Endothelial cell of umbilical vein (primary cell): ENCODE results near the gene SHISA9. TPM values are rescaled to one million over a fixed set of nuclear protein-coding genes. Genes with fewer than 3 reads are reported as not detected.

Experiments used
- BruUV-seq: library from RNA; stranded (reverse); fragments of 400-500 nt; replicated peaks from 2 replicates; lab custom pipeline; 2021; lab: Mats Ljungman, UMichigan
- CTCF ChIA-PET: fragments of 300-600, 350-600 bp; sonication (Branson Sonifier 250); formaldehyde crosslinking; loops from one replicate; lab custom pipeline; 2021; ENCODE audit warnings: antibody characterized with exemption, inconsistent platforms; lab: Charles Lee
- POLR2A ChIA-PET: fragments of 300-600, 350-600 bp; sonication (Branson Sonifier 250); formaldehyde crosslinking; loops from one replicate; lab custom pipeline; 2021; ENCODE audit warnings: antibody characterized with exemption, inconsistent platforms; lab: Charles Lee
- DNase-seq: peaks from one replicate; pipeline ENCODE4 v3.0.0-alpha.2; 2011; ENCODE audit warnings: low read depth, low spot score
- FAIRE-seq: peaks from 2 replicates; lab custom pipeline; 2011; peaks lifted over from hg19 to GRCh38; lab: Jason Lieb, UNC
- H2AFZ ChIP-seq: 2 replicates; pipeline ENCODE4 v1.6.0; 2012; ENCODE audit warnings: low read depth, low read length, control low read depth, inconsistent platforms
- H3K27ac ChIP-seq: 2 replicates; pipeline ENCODE4 v1.5.1; 2011; ENCODE audit warnings: low read depth, mild to moderate bottlenecking, control low read depth, low read length, moderate library complexity; ENCODE audit not compliant: insufficient read depth
- H3K27me3 ChIP-seq, 2 experiments: 2 replicates each; pipeline versions ENCODE4 v1.6.0 to v1.6.1; 2011; ENCODE audit warnings: low read length in 2 of 2, mixed read lengths in 1 of 2; ENCODE audit not compliant: control insufficient read depth in 2 of 2, insufficient read depth in 2 of 2
- H3K36me3 ChIP-seq, 2 experiments: 2 replicates in 1 of 2; 3 replicates in 1 of 2; pipeline ENCODE4 v1.5.1; 2011; ENCODE audit warnings: low read length in 2 of 2, mild to moderate bottlenecking in 1 of 2, moderate library complexity in 1 of 2; ENCODE audit not compliant: control insufficient read depth in 2 of 2, insufficient read depth in 2 of 2; ENCODE audit errors: extremely low read depth in 1 of 2
- H3K4me1 ChIP-seq: 3 replicates; pipeline ENCODE4 v1.5.1; 2011; ENCODE audit warnings: mild to moderate bottlenecking, low read length; ENCODE audit not compliant: control insufficient read depth, insufficient read depth; ENCODE audit errors: extremely low read depth
- H3K4me2 ChIP-seq: 2 replicates; pipeline ENCODE4 v1.6.1; 2011; ENCODE audit warnings: low read length, control low read depth, mixed read lengths; ENCODE audit not compliant: insufficient read depth
- H3K4me3 ChIP-seq, 3 experiments: fragments of 200-600 bp in 1 of 3; sonication (generic), shearing (Covaris generic) in 1 of 3; replicated peaks in 1 of 3; 2 replicates each; pipeline ENCODE4 v1.5.1; 2011 to 2016; ENCODE audit warnings: control low read depth in 3 of 3, low read length in 3 of 3, mild to moderate bottlenecking in 2 of 3, inconsistent platforms in 1 of 3, low read depth in 1 of 3, moderate library complexity in 1 of 3; ENCODE audit not compliant: insufficient read depth in 1 of 3
- H3K79me2 ChIP-seq: 2 replicates; pipeline ENCODE4 v1.6.0; 2012; ENCODE audit warnings: low read length, inconsistent platforms; ENCODE audit not compliant: control insufficient read depth, insufficient read depth
- H3K9ac ChIP-seq: replicated peaks from 2 replicates; pipeline ENCODE3; 2011; ENCODE audit warnings: low read length, control low read depth; ENCODE audit not compliant: insufficient read depth; ENCODE audit errors: extremely low read depth
- H3K9me1 ChIP-seq: replicated peaks from 3 replicates; pipeline ENCODE4 v1.6.0; 2011; ENCODE audit warnings: mild to moderate bottlenecking, low read length; ENCODE audit not compliant: control insufficient read depth, insufficient read depth; ENCODE audit errors: extremely low read depth
- H3K9me3 ChIP-seq: replicated peaks from 2 replicates; pipeline ENCODE4 v1.5.1; 2012; ENCODE audit warnings: low read length, inconsistent platforms; ENCODE audit not compliant: control insufficient read depth, insufficient read depth
- H4K20me1 ChIP-seq: replicated peaks from 2 replicates; pipeline ENCODE3; 2011; ENCODE audit warnings: mild to moderate bottlenecking, low read length; ENCODE audit not compliant: control insufficient read depth, insufficient read depth; ENCODE audit errors: extremely low read depth
- CTCF ChIP-seq, 2 donors: IDR thresholded peaks; 1 replicate in 1 of 2; 2 replicates in 1 of 2; pipeline ENCODE4 v1.5.1; 2011; ENCODE audit warnings: low read length in 2 of 2, mild to moderate bottlenecking in 2 of 2, moderate library complexity in 2 of 2, control low read depth in 1 of 2, inconsistent platforms in 1 of 2, low read depth in 1 of 2; ENCODE audit not compliant: insufficient read depth in 1 of 2; ENCODE audit errors: extremely low read depth in 1 of 2
- EZH2 ChIP-seq: IDR thresholded peaks from 2 replicates; pipeline ENCODE4 v1.6.1; 2012; ENCODE audit warnings: borderline replicate concordance, low read depth, mild to moderate bottlenecking, moderate library complexity, low read length, inconsistent platforms; ENCODE audit not compliant: severe bottlenecking
- FOS ChIP-seq: IDR thresholded peaks from 2 replicates; pipeline ENCODE4 v1.6.1; 2011; ENCODE audit warnings: mild to moderate bottlenecking, low read length, moderate library complexity, borderline replicate concordance; ENCODE audit not compliant: insufficient read depth
- JUN ChIP-seq: IDR thresholded peaks from 2 replicates; pipeline ENCODE4 v1.6.1; 2011; ENCODE audit warnings: borderline replicate concordance, low read depth; ENCODE audit not compliant: insufficient read length, insufficient read depth
- MAX ChIP-seq: IDR thresholded peaks from 2 replicates; pipeline ENCODE4 v1.6.1; 2011; ENCODE audit not compliant: insufficient read depth, insufficient read length
- MYC ChIP-seq: IDR thresholded peaks from one replicate; pipeline ENCODE4 v1.6.1; 2011; ENCODE audit warnings: mild to moderate bottlenecking, low read depth, low read length
- dilution Hi-C: fragments of 300-500 bp; cut with MboI; formaldehyde crosslinking; loops from one replicate; pipeline ENCODE4 v1.15.0; 2019; ENCODE audit warnings: low sequenced_read_pairs; ENCODE audit not compliant: extremely low pct_ligation_motif_present
- intact Hi-C: fragments of 100-400 bp; cut with micrococcal nuclease; formaldehyde crosslinking; loops from one replicate; pipeline ENCODE4 v1.10.0; 2022
- polyA plus RNA-seq, 4 experiments: library from polyadenylated mRNA; depleted of rRNA in 3 of 4; stranded (reverse) in 3 of 4; unstranded in 1 of 4; fragments of >200 nt; gene quantifications; 2 replicates each; pipeline versions ENCODE4 v1.2.1 to v1.2.3, GENCODE V29; 2011 to 2012; ENCODE audit warnings: missing spikeins in 1 of 4
- total RNA-seq: library from RNA; stranded (reverse); gene quantifications from 2 replicates; pipeline ENCODE4 v1.2.3, GENCODE V29; 2021

SHISA9 gene
- total and polyA plus RNA-seq, 2 donors (not counting 3 experiments of a cell fraction or from before 2014, with no cell fraction given) = not detected

GRCh38 chr16:12951392-12951791, 50.0 kb downstream of the SHISA9 start:
- intact Hi-C loops = no loop called here
- peaks cover 5% of the 10 kb centered on the region for H3K9me3 ChIP-seq
- DNase-seq (no peak), FAIRE-seq (no peak)
- BruUV-seq = no TSS peak
- H3K36me3 ChIP-seq = no peaks in the 10 kb centered on the region
- no peak overlapping the region for H3K9ac ChIP-seq
- H3K4me2 ChIP-seq = no peak overlapping the region
- TF ChIP-seq MAX = no peak
- TF ChIP-seq FOS = no peak
- TF ChIP-seq MYC = no peak
- no peak for TF ChIP-seq CTCF (IDR thresholded peaks at IDR 0.05; ENCODE audit: extremely low read depth in 1 of 2, insufficient read depth in 1 of 2, low read depth in 1 of 2, low read length in 2 of 2)
- no peak for TF ChIP-seq EZH2
- no peak for TF ChIP-seq JUN
- no peak overlapping the region for H3K4me3 ChIP-seq
- ChIA-PET POLR2A (no interaction called here), CTCF (no interaction called here)
- H3K27me3 ChIP-seq = no peaks in the 10 kb centered on the region
- no peaks in the 10 kb centered on the region for H3K4me1 ChIP-seq
- H4K20me1 ChIP-seq = no peaks in the 10 kb centered on the region
- no peak overlapping the region for H3K27ac ChIP-seq
- no peak overlapping the region for H2AFZ ChIP-seq
- H3K79me2 ChIP-seq = no peaks in the 10 kb centered on the region
- no peaks in the 10 kb centered on the region for H3K9me1 ChIP-seq
- dilution Hi-C loops = no loop called here
